Activated CD8-positive, alpha-beta memory T cell treated with anti-CD3 and anti-CD28 coated beads for 36 hours (primary cell): Measurements from ENCODE around the gene AKAP8L. TPM values are rescaled to one million over a fixed set of nuclear protein-coding genes. Genes with fewer than 3 reads are reported as not detected.
"Not testable (repeated sequence)": the region's sequence is repeated elsewhere in the genome, so short reads cannot be mapped to it uniquely, and the experiment has no call there.

ENCODE experiments used
- CTCF ChIA-PET: fragments of 350-600 bp; sonication (Branson Sonifier 250); formaldehyde crosslinking; loops from one replicate; lab custom pipeline; 2021; ENCODE audit warnings: antibody characterized with exemption; lab: Charles Lee
- POLR2A ChIA-PET: fragments of 350-600 bp; sonication (Branson Sonifier 250); formaldehyde crosslinking; loops from one replicate; lab custom pipeline; 2021; ENCODE audit warnings: antibody characterized with exemption; lab: Charles Lee
- total RNA-seq, 2 experiments: library from RNA; stranded (reverse); gene quantifications; one replicate each; pipeline ENCODE4 v1.2.3, GENCODE V29; 2021

Gene AKAP8L
- total RNA-seq, 2 experiments from 2014 or later, result 67.1 to 68.2 TPM

DNA sequence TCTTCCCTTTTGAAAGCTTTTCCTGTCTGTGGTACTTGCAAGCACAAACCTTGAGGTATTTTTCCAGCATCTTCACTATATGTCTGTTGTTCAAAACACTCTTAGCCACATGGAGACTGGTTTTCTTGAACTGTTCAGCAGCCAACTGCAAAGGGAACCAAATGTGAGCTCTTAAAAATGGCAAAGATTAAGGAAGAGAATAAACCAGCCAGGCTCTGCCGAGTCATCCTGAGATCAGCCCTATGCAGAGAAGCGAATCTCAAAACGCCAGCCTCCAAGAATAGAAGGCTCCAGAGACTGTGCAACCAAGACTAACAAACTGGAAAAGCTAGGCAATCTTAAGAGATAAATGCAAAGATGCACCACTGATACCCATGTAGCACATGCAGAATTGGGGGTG, 59.9 kb downstream of the AKAP8L start:
- CTCF ChIA-PET, result interaction anchor here (1.3 kb wide), 1 partner anchor 20 kb away, joined by 4 read pairs; no protein-coding TSS in a partner anchor
- POLR2A ChIA-PET, result interaction anchor here (0.7 to 0.8 kb wide), 2 partner anchors 20 to 42 kb away, joined by 3 read pairs; partner anchors contain the start of gene AKAP8

DNA sequence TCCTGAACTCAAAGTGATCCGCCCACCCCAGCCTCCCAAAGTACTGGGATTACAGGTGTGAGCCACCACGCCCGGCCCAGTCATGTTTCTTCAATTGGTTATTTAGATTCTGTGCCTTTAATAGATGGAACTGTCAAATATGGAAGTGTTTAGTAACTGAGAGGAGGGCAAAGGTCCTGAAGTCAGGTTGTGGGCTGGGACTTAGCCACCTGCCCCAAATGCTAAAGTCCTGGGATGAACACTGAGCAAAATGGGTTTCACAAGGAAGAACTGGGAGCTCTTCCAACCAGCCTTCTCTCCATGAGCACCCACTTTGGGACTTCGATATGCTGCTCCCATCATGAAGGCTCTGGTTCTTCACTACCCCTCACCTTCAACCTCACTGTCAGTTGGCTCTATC, 60.9 kb downstream of the AKAP8L start:
- CTCF ChIA-PET, result interaction anchor here (0.7 to 0.8 kb wide), 2 partner anchors 61 to 199 kb away, joined by 3 to 4 read pairs; partner anchors contain the start of gene AKAP8L
- POLR2A ChIA-PET, result interaction anchor here (0.5 kb wide), 1 partner anchor 132 kb away, joined by 5 read pairs; no protein-coding TSS in a partner anchor

GRCh38 chr19:15354566-15355296, 64.1 kb downstream of the AKAP8L start:
- ChIA-PET POLR2A (no interaction called here), CTCF (no interaction called here)

DNA sequence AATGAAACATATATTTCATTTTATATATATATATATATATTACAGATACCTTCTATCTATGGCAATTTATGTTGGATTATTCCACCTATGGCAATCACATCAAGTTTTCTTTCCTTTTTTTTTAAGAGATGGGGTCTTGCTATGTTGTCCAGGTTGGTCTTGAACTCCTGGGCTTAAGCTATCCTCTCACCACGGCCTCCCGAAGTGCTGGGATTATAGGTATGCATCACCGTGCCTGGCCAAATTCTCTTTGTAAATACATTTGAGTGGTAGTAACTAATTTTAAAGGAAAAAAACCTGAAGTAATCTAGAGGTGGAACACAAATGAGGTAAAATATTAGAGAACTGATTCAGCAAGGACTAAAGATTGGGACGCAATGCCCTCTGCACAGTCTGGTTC, 64.9 kb downstream of the AKAP8L start:
- CTCF ChIA-PET, result no interaction called here
- POLR2A ChIA-PET, result interaction anchor here (0.6 kb wide), 1 partner anchor 36 kb away, joined by 3 read pairs; no protein-coding TSS in a partner anchor

DNA sequence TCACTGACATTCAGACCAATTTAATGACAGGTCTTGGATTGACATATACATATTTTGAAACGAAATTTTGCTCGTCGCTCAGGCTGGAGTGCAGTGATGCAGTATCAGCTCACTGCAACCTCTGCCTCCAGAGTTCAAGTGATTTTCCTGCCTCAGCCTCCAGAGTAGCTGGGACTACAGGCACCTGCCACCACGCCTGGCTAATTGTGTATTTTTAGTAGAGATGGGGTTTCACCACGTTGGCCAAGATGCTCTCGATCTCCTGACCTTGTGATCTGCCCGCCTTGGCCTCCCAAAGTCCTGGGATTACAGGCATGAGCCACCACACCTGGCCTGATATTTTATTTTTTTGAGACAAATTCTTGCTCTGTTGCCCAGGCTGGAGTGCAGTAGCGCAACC, 66.3 kb downstream of the AKAP8L start:
- CTCF ChIA-PET, result not testable (repeated sequence)
- POLR2A ChIA-PET, result interaction anchor here (0.8 kb wide), 1 partner anchor 69 kb away, joined by 3 read pairs; no protein-coding TSS in a partner anchor

- CTCF ChIA-PET, POLR2A ChIA-PET: not testable (repeated sequence)
These were observed 77.5 kb downstream of the AKAP8L start for GRCh38 chr19:15341328-15341727.

- CTCF ChIA-PET, result interaction anchor here (0.6 kb wide), 1 partner anchor 13 kb away, joined by 3 read pairs; no protein-coding TSS in a partner anchor
- POLR2A ChIA-PET, result no interaction called here
These were observed 78.7 kb downstream of the AKAP8L start for GRCh38 chr19:15340086-15340485.

GRCh38 chr19:15337202-15337601, 81.6 kb downstream of the AKAP8L start:
- CTCF ChIA-PET, result no interaction called here
- POLR2A ChIA-PET, result no interaction called here

DNA sequence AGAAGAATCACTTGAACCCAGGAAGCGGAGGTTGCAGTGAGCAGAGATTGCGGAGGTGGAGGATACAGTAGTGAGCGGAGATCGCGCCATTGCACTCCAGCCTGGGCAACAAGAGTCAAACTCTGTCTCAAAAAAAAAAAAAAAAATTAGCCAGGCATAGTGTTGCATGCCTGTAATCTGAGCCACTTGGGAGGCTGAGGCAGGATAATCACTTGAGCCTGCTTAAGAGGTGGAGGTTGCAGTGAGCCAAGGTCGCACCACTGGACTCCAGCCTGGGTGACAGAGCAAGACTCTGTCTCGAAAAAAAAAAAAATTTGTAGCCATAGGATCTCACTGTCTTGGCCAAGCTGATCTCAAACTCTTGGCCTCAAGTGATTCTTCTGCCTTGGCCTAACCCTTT, 82.8 kb downstream of the AKAP8L start:
- POLR2A ChIA-PET, result interaction anchor here (0.7 kb wide), 2 partner anchors 102 to 764 kb away, joined by 3 read pairs; partner anchors contain the start of gene NDUFB7
- CTCF ChIA-PET, result not testable (repeated sequence)

GRCh38 chr19:15332311-15332996, 86.3 kb downstream of the AKAP8L start, which contains the start of gene BRD4:
BRD4 (minus strand) TSS chr19:15332539; CDS start chr19:15273099, 59,440 bp downstream.
- ChIA-PET CTCF (interaction anchor here (1.1 to 1.3 kb wide), 4 partner anchors 27 to 87 kb away, joined by 3 to 5 read pairs (median 4); partner anchors contain the start of gene AKAP8L), POLR2A (interaction anchor here (0.5 to 2.4 kb wide), 7 partner anchors 16 to 59 kb away, joined by 3 to 17 read pairs (median 5); partner anchors contain the start of gene AKAP8)

- ChIA-PET CTCF (interaction anchor here (1.2 to 1.3 kb wide), 3 partner anchors 26 to 87 kb away, joined by 3 to 5 read pairs (median 3); partner anchors contain the start of gene AKAP8L), POLR2A (interaction anchor here (1.0 to 2.4 kb wide), 4 partner anchors 31 to 47 kb away, joined by 3 to 17 read pairs (median 6); partner anchors contain the start of gene AKAP8)
These were observed 87.1 kb downstream of the AKAP8L start for GRCh38 chr19:15331419-15332310.

GRCh38 chr19:15330801-15331418, 87.9 kb downstream of the AKAP8L start:
- POLR2A ChIA-PET, result interaction anchor here (1.7 to 1.8 kb wide), 2 partner anchors 30 to 48 kb away, joined by 5 to 7 read pairs; no protein-coding TSS in a partner anchor
- CTCF ChIA-PET, result interaction anchor here (1.2 kb wide), 1 partner anchor 48 kb away, joined by 3 read pairs; no protein-coding TSS in a partner anchor

Other genes starting within 250 kb of the AKAP8L start
- not detected for gene NOTCH3, start 218.0 kb downstream of the AKAP8L start, total RNA-seq
- gene EPHX3, start 186.5 kb downstream of the AKAP8L start, total RNA-seq, result under 1 TPM in 1 of 2 experiments, not detected in 1; 0.11 TPM
- 100 to 1,000 TPM; 104 to 109 TPM for gene BRD4, start 86.4 kb downstream of the AKAP8L start, total RNA-seq
- 10 to 100 TPM; 48.4 to 51.7 TPM for gene AKAP8, start 39.2 kb downstream of the AKAP8L start, total RNA-seq
- 10 to 100 TPM; 27.8 to 28.3 TPM for gene WIZ, start 31.0 kb upstream of the AKAP8L start, total RNA-seq
- 100 to 1,000 TPM; 104 to 109 TPM for gene RASAL3, start 45.6 kb upstream of the AKAP8L start, total RNA-seq
- not detected for gene PGLYRP2, start 60.5 kb upstream of the AKAP8L start, total RNA-seq
- gene CYP4F22, start 89.5 kb upstream of the AKAP8L start, total RNA-seq, result 1 to 10 TPM; 1.1 to 1.2 TPM
- gene CYP4F8, start 196.2 kb upstream of the AKAP8L start, total RNA-seq, result not detected
- gene CYP4F3, start 221.9 kb upstream of the AKAP8L start, total RNA-seq, result under 1 TPM in 1 of 2 experiments, not detected in 1; 0.10 TPM